HG03095 (cell line): Measurements from ENCODE around the gene LIG1.
A peak's percentile ranks its signal among the peaks of the same experiment; 100 is the strongest.

Experiments
- ATAC-seq: cut with Tn5 transposase; IDR thresholded peaks from one replicate; pipeline ENCODE4 v1.9.1; 2021; ENCODE audit warnings: moderate library complexity; ENCODE audit not compliant: unreplicated experiment

The LIG1 gene

DNA sequence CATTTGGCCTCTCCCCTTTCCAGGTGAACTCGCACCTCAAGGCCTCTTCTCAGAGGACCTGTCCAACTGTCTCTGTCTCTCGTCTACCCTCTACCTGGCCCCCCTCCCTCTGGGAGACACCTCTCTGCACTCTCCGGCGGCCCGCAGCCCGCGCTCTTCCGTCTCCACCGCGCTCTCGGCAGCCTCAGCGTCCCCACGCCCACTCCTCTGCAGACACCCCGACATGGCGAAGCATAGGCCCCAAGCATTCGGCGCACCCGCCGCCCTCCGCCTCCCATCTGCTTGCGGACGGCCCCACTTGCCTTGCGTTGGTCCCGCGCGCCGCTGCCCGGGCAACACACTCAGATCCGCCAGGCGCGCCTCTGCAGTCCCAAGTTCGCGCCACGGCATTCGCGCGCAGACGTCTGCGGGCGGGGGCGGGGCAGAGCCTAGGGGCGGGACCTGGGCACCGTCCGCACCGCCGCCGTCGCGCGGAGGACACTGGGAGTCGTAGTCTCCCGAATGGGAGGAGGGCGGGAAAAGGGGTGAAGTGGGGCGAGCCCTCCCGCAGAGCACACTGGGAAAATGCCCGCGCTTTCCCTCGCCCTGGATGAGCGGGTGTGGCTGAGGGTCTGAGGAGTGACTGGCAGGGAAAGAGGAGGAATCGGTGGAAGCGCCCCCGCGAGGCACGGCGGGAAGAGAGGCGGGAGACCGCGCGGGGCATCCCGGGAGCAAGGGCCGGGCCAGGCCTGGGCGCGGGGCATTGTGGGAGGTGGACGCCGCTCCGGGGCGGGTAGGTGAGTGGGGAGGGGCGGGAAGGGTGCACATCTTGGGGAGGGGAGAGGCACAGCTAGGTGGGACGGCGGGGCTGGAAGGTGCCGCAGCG lies at the start of gene LIG1, which contains the start of gene ZSWIM9:
Gene LIG1, minus strand, starts transcription at position 406 of the 865 bp plus-strand sequence. CDS start 4,778 bp downstream, outside the sequence.
Gene ZSWIM9, plus strand, starts transcription at position 742 of the 865 bp plus-strand sequence. CDS start 1,123 bp downstream, outside the sequence.
- ATAC-seq = peak; percentile 67

- no peak for ATAC-seq
Measured at GRCh38 chr19:48218997-48219396, 48.9 kb upstream of the LIG1 start.

GRCh38 chr19:48216933-48217332 lies 46.8 kb upstream of the LIG1 start:
- no peak for ATAC-seq

- ATAC-seq = no peak
Measured at GRCh38 chr19:48213959-48214358, 43.8 kb upstream of the LIG1 start.

GRCh38 chr19:48210005-48210404 lies 39.9 kb upstream of the LIG1 start:
- no peak for ATAC-seq

GRCh38 chr19:48206397-48207093 lies 36.4 kb upstream of the LIG1 start:
- no peak for ATAC-seq

- ATAC-seq = peak; percentile 84
Measured at GRCh38 chr19:48203794-48204628, 33.9 kb upstream of the LIG1 start.

GRCh38 chr19:48203222-48203793 lies 33.2 kb upstream of the LIG1 start:
- no peak for ATAC-seq

- ATAC-seq = no peak
Measured at GRCh38 chr19:48196933-48197665, 27.0 kb upstream of the LIG1 start.

- ATAC-seq = no peak
Measured at GRCh38 chr19:48196321-48196763, 26.2 kb upstream of the LIG1 start.

- no peak for ATAC-seq
Measured at GRCh38 chr19:48194844-48195830, 25.0 kb upstream of the LIG1 start.

DNA sequence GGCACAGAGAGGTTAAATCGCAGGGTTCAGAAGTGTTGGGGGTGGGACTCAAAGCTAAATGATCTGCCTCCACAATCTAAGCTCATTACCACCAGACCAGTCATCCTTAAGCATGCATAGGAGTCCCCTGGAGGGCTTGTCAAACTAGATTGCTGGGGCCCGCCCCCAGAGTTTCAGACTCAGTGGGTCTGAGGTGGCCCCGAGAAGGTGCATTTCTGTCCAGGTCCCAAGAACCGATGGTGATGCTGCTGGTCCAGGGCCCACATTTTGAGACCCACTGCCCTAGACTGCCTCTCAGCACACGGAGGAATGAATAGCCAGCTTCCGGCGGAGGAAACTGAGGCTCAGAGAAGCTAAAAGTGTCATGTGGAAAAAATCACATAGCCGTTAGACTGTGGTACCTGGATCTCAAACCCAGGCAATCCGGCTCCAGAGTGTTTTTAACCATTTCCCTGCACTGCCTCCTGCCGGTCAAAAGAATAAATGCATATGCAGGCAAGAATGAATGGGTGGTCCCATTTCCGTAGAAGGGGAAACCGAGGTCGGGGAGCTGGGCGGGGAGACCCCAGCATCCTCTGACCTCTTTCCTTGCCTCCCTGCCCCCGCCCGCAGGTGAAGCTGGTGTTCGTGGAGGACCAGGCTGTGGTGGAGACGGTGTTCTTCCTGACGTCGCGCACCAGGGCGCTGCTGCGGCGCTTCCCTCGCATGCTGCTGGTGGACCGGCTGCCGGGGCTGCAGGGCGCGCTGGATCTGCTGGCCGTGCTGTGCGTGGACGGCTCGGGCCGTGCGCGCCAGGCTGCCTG lies 24.1 kb upstream of the LIG1 start:
- ATAC-seq = no peak

DNA sequence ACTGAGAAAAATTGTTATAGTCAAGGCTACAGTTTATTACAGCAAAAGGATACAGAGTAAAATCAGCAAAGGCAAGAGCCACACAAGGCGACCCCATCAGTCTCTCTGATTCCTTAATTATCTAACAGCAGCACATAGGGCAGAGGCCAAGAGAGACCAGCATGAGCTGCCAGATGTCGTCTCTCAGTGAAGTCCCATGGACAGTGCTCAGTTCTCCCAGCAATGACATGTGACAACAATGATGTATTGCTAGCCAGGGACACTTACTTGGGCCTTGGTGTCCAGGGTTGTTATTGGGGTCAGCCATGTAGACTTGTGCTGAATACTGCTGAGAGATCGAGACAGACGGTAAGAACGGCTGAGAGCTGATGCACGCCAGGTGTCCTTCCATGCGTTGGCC lies 22.6 kb upstream of the LIG1 start:
- no peak for ATAC-seq

DNA sequence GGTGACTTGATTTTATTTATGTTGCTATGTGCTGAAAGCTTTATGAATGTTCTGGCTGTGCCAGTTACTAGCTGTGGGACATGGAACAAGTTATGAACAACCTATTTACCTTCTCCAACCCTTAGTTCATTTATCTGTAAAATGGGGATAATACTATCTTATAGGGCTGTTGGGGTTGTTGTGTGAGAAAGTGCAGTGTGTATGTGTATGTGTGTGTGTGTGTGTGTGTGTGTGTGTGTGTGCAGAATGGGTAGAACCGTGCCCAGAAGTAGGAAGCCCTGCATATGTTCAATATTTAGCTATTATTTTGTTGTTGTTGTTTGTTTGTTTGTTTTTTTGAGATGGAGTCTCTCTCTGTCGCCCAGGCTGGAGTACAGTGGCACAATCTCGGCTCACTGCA lies 20.7 kb upstream of the LIG1 start:
- ATAC-seq = no peak

DNA sequence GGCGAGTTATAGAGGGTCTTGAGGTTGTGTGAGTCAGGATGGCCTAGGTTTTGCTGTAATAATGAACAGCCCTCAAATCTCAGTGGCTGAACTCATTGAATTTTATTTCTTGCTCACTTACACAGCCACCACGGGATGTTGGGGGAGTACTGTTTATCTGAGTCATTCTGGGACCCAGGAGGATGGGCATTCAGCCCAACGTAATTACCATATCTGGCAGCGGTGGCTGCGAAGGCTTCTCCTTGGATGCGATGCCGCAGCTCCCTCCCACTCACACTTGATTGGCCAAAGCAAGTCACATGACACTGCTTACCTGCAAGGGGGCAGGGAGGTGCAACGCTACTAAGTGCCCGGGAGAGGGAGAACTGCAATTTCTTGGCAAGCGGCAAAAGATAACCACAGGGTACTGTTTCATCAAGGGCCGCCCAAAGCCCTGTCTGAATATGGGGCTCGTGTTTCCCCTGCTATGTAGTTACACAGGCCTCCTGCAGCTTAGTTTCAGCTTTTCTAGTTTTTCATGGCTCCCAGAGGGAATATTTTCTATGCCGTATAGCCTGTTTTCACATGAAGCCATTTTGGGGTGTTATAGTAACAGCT lies 20.2 kb upstream of the LIG1 start:
- no peak for ATAC-seq

DNA sequence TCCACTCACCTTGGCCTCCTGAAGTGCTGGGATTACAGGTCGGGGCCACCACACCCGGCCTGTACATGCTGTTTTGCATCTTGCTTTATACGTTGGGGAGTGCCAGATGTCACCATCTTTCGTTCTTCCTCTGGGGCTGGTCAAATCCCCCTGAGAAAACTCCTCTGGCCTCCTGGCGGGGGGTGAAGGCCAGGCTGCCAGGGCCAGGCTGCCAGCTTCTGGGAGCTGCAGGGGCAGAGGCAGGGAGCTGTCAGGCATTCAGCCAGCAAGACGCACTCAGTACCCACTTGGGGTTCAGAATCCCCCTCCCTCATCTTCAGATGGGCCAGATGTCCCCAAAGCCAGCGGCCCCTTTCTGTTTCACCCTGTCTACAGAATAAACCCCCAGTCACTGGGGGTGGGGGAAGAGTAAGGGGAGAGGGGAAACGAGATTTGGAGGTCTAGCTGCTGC lies 16.4 kb upstream of the LIG1 start:
- ATAC-seq = no peak

- ATAC-seq = no peak
Measured at GRCh38 chr19:48186015-48186414, 15.9 kb upstream of the LIG1 start.

GRCh38 chr19:48183356-48183755 lies 13.2 kb upstream of the LIG1 start:
- no peak for ATAC-seq
